Fibroblast of lung (primary cell): ENCODE data around the gene LPP.
"Not testable (repeated sequence)": the region's sequence is repeated elsewhere in the genome, so short reads cannot be mapped to it uniquely, and the experiment has no call there.

Source experiments
- EZH2 ChIP-seq: IDR thresholded peaks from 2 replicates; pipeline ENCODE4 v1.5.1; 2012; ENCODE audit warnings: low read length, control low read depth, mild to moderate bottlenecking; ENCODE audit errors: missing control alignments
- TF ChIP-seq, protein P1 (sequence below), 2 donors: IDR thresholded peaks in 1 of 2; conservative IDR thresholded peaks in 1 of 2; 1 replicate in 1 of 2; 2 replicates in 1 of 2; pipeline ENCODE4 v1.5.1; 2011 to 2012; ENCODE audit warnings: low read length in 2 of 2, control low read depth in 1 of 2, inconsistent platforms in 1 of 2, low read depth in 1 of 2, mild to moderate bottlenecking in 1 of 2

DNA sequence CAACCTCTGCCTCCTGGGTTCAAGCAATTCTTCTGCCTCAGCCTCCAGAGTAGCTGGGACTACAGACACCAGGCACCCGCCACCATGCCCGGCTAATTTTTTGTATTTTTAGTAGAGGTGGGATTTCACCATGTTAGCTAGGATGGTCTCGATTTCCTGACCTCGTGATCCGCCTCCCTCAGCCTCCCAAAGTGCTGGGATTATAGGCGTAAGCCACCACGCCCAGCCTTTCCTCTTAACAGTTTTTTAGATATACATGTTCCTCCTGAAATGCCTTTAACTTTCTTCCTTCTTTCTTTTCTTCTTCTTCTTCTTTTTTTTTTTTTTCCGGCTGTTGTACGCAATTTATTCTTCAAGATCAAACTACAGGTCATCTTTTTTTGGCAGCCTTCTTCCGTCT, 548.1 kb downstream of the LPP start:
- TF ChIP-seq, protein P1, sequence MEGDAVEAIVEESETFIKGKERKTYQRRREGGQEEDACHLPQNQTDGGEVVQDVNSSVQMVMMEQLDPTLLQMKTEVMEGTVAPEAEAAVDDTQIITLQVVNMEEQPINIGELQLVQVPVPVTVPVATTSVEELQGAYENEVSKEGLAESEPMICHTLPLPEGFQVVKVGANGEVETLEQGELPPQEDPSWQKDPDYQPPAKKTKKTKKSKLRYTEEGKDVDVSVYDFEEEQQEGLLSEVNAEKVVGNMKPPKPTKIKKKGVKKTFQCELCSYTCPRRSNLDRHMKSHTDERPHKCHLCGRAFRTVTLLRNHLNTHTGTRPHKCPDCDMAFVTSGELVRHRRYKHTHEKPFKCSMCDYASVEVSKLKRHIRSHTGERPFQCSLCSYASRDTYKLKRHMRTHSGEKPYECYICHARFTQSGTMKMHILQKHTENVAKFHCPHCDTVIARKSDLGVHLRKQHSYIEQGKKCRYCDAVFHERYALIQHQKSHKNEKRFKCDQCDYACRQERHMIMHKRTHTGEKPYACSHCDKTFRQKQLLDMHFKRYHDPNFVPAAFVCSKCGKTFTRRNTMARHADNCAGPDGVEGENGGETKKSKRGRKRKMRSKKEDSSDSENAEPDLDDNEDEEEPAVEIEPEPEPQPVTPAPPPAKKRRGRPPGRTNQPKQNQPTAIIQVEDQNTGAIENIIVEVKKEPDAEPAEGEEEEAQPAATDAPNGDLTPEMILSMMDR (conservative IDR thresholded peaks at IDR 0.05 in 1 of 2, IDR thresholded peaks at IDR 0.05 in 1 of 2; ENCODE audit: low read depth in 1 of 2, low read length in 2 of 2), result not testable (repeated sequence)
- TF ChIP-seq EZH2, result not testable (repeated sequence)
